SH-SY5Y (cell line): Measurements from ENCODE around the gene FSCN2.

Experiments used
- GATA2 ChIP-seq: IDR thresholded peaks from 2 replicates; pipeline ENCODE4 v1.6.1; 2011; ENCODE audit warnings: mild to moderate bottlenecking, low read depth, low read length
- GATA3 ChIP-seq: IDR thresholded peaks from 2 replicates; pipeline ENCODE4 v1.6.1; 2011; ENCODE audit warnings: low read depth, mild to moderate bottlenecking, low read length, moderate library complexity

FSCN2 gene

GRCh38 chr17:81556863-81557262 lies 28.7 kb downstream of the FSCN2 start:
- TF ChIP-seq GATA2, result no peak
- TF ChIP-seq GATA3, result no peak

- no peak for TF ChIP-seq GATA3
Observed at GRCh38 chr17:81557276-81558114, 29.3 kb downstream of the FSCN2 start.

- no peak for TF ChIP-seq GATA2
- no peak for TF ChIP-seq GATA3
Observed at GRCh38 chr17:81558115-81558468, 29.9 kb downstream of the FSCN2 start.

- TF ChIP-seq GATA2 (no peak), GATA3 (no peak)
Observed at GRCh38 chr17:81558941-81559806, 31.0 kb downstream of the FSCN2 start.

GRCh38 chr17:81561494-81561885 lies 33.3 kb downstream of the FSCN2 start:
- no peak for TF ChIP-seq GATA3
- TF ChIP-seq GATA2, result no peak

- TF ChIP-seq GATA2, result no peak
- TF ChIP-seq GATA3, result no peak
Observed at GRCh38 chr17:81563861-81564586, 35.8 kb downstream of the FSCN2 start.

GRCh38 chr17:81564778-81565177 lies 36.6 kb downstream of the FSCN2 start:
- TF ChIP-seq GATA3, result no peak
- TF ChIP-seq GATA2, result no peak

- TF ChIP-seq GATA2 (no peak), GATA3 (no peak)
Observed at GRCh38 chr17:81565231-81565630, 37.1 kb downstream of the FSCN2 start.

- TF ChIP-seq GATA2, result 0 out of 2 replicates have a peak, but pooled peaks have one; percentile 27
- TF ChIP-seq GATA3, result no peak
Observed at GRCh38 chr17:81566461-81567126, 38.4 kb downstream of the FSCN2 start.

GRCh38 chr17:81567191-81567590 lies 39.0 kb downstream of the FSCN2 start:
- TF ChIP-seq GATA2, result no peak
- TF ChIP-seq GATA3, result no peak

GRCh38 chr17:81568416-81568815 lies 40.2 kb downstream of the FSCN2 start:
- no peak for TF ChIP-seq GATA2
- no peak for TF ChIP-seq GATA3

- TF ChIP-seq GATA3 (no peak), GATA2 (no peak)
Observed at GRCh38 chr17:81569986-81570514, 41.9 kb downstream of the FSCN2 start.

- TF ChIP-seq GATA3 (no peak), GATA2 (no peak)
Observed at GRCh38 chr17:81570964-81571363, 42.8 kb downstream of the FSCN2 start.
